Measurements from ENCODE around the gene OR6T1.

DNA sequence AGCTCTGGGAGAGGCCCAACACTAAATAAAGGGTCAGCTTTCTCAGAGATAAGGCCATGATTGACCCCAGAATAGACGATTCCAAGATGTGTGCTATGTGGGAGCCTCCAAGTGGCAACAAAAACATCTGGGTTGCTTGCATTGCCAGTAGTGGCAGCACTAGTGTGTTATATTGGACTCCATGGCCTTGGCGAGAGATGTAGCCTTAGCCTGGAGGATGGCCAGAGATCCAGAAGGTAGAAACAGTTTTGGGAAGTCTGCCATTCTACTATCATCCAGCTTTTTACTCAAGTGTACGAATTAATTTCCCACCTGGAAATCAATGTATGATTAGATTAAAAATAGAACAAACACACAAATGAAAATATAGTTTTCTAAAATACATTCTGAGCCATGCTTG lies 38.7 kb downstream of the OR6T1 start:
- TF ChIP-seq, protein P1, sequence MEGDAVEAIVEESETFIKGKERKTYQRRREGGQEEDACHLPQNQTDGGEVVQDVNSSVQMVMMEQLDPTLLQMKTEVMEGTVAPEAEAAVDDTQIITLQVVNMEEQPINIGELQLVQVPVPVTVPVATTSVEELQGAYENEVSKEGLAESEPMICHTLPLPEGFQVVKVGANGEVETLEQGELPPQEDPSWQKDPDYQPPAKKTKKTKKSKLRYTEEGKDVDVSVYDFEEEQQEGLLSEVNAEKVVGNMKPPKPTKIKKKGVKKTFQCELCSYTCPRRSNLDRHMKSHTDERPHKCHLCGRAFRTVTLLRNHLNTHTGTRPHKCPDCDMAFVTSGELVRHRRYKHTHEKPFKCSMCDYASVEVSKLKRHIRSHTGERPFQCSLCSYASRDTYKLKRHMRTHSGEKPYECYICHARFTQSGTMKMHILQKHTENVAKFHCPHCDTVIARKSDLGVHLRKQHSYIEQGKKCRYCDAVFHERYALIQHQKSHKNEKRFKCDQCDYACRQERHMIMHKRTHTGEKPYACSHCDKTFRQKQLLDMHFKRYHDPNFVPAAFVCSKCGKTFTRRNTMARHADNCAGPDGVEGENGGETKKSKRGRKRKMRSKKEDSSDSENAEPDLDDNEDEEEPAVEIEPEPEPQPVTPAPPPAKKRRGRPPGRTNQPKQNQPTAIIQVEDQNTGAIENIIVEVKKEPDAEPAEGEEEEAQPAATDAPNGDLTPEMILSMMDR (IDR thresholded peaks at IDR 0.05; ENCODE audit: low read depth, low read length, poor library complexity, severe bottlenecking) = no peak
- TF ChIP-seq EZH2phosphoT487 (IDR thresholded peaks at IDR 0.05; ENCODE audit: borderline replicate concordance, low read length) = no peak

All from DOHH2 (cell line).